ENCODE results near the gene KCNJ10. TPM values are rescaled to one million over a fixed set of nuclear protein-coding genes. Genes with fewer than 3 reads are reported as not detected.

Gene KCNJ10
- total and polyA plus RNA-seq, 2 of the 13 experiments (the other 11 are each of a cell fraction or from before 2014, with no cell fraction given), result 4.4 to 10.3 TPM

DNA sequence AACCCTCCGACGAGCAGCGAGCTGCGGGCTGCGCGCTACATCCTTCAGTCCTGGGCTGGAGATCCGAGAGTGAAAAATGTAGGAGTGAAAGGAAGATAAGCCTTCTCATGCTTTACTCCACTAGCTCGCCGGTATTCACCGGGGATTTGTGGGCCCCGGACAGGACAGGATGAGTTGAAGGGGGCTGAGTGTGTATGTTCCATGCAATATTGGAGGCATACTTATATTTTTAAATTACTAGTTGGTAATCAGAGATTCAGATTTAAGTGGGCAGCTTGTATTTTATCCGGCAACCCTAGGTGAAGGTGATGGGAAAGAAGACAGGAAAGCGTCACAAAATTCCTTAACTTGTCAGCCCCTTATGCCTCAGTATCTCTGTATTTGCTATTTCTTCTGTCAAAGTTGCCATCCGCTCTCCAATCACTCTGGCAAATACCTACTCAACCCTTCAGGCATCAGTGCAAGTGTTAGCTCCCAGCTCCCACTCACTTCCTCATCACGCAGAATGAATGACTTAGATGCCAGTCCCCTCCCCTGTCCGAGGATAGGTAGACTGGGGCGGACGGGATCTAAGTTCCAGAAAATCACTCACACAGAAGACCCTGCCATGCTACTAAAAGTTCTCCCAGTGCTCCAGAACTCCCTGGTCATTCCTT is 37.7 kb downstream of the KCNJ10 start (continued):
- TF ChIP-seq, protein P1, sequence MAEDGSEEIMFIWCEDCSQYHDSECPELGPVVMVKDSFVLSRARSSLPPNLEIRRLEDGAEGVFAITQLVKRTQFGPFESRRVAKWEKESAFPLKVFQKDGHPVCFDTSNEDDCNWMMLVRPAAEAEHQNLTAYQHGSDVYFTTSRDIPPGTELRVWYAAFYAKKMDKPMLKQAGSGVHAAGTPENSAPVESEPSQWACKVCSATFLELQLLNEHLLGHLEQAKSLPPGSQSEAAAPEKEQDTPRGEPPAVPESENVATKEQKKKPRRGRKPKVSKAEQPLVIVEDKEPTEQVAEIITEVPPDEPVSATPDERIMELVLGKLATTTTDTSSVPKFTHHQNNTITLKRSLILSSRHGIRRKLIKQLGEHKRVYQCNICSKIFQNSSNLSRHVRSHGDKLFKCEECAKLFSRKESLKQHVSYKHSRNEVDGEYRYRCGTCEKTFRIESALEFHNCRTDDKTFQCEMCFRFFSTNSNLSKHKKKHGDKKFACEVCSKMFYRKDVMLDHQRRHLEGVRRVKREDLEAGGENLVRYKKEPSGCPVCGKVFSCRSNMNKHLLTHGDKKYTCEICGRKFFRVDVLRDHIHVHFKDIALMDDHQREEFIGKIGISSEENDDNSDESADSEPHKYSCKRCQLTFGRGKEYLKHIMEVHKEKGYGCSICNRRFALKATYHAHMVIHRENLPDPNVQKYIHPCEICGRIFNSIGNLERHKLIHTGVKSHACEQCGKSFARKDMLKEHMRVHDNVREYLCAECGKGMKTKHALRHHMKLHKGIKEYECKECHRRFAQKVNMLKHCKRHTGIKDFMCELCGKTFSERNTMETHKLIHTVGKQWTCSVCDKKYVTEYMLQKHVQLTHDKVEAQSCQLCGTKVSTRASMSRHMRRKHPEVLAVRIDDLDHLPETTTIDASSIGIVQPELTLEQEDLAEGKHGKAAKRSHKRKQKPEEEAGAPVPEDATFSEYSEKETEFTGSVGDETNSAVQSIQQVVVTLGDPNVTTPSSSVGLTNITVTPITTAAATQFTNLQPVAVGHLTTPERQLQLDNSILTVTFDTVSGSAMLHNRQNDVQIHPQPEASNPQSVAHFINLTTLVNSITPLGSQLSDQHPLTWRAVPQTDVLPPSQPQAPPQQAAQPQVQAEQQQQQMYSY (CRISPR knock-in tag; IDR thresholded peaks at IDR 0.05), result peak; percentile 92
- TF ChIP-seq ZC3H4 (CRISPR knock-in tag; IDR thresholded peaks at IDR 0.05; ENCODE audit: borderline replicate concordance), result no peak
- TF ChIP-seq SNAPC2 (CRISPR knock-in tag; IDR thresholded peaks at IDR 0.05), result 0 out of 2 replicates have a peak, but pooled peaks have one; percentile 40
- TF ChIP-seq ZFX (CRISPR knock-in tag; IDR thresholded peaks at IDR 0.05; ENCODE audit: low read depth), result peak; percentile 33; the same call in 1 of the 2 replicates
- 0 out of 2 replicates have a peak, but pooled peaks have one; percentile 14 for TF ChIP-seq KLF15 (CRISPR knock-in tag; IDR thresholded peaks at IDR 0.05; ENCODE audit: borderline replicate concordance)
- 0 out of 2 replicates have a peak, but pooled peaks have one; percentile 33 for TF ChIP-seq TMF1 (CRISPR knock-in tag; IDR thresholded peaks at IDR 0.05; ENCODE audit: low read depth)
- TF ChIP-seq HNF4G (IDR thresholded peaks at IDR 0.05; ENCODE audit: borderline replicate concordance, low read depth, low read length), result no peak
- no peak for TF ChIP-seq HNF4G (CRISPR knock-in tag; IDR thresholded peaks at IDR 0.05; ENCODE audit: borderline replicate concordance, low read depth)
- TF ChIP-seq ZFY (CRISPR knock-in tag; IDR thresholded peaks at IDR 0.05), result 0 out of 2 replicates have a peak, but pooled peaks have one; percentile 16
- TF ChIP-seq, protein P2, sequence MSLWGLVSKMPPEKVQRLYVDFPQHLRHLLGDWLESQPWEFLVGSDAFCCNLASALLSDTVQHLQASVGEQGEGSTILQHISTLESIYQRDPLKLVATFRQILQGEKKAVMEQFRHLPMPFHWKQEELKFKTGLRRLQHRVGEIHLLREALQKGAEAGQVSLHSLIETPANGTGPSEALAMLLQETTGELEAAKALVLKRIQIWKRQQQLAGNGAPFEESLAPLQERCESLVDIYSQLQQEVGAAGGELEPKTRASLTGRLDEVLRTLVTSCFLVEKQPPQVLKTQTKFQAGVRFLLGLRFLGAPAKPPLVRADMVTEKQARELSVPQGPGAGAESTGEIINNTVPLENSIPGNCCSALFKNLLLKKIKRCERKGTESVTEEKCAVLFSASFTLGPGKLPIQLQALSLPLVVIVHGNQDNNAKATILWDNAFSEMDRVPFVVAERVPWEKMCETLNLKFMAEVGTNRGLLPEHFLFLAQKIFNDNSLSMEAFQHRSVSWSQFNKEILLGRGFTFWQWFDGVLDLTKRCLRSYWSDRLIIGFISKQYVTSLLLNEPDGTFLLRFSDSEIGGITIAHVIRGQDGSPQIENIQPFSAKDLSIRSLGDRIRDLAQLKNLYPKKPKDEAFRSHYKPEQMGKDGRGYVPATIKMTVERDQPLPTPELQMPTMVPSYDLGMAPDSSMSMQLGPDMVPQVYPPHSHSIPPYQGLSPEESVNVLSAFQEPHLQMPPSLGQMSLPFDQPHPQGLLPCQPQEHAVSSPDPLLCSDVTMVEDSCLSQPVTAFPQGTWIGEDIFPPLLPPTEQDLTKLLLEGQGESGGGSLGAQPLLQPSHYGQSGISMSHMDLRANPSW (CRISPR knock-in tag; IDR thresholded peaks at IDR 0.05; ENCODE audit: borderline replicate concordance), result 0 out of 2 replicates have a peak, but pooled peaks have one; percentile 48

Measured in HepG2 (cell line).